SH-SY5Y (cell line): ENCODE results near the gene RRP9.

Experiments used
- GATA2 ChIP-seq: IDR thresholded peaks from 2 replicates; pipeline ENCODE4 v1.6.1; 2011; ENCODE audit warnings: mild to moderate bottlenecking, low read depth, low read length
- GATA3 ChIP-seq: IDR thresholded peaks from 2 replicates; pipeline ENCODE4 v1.6.1; 2011; ENCODE audit warnings: low read depth, mild to moderate bottlenecking, low read length, moderate library complexity

DNA sequence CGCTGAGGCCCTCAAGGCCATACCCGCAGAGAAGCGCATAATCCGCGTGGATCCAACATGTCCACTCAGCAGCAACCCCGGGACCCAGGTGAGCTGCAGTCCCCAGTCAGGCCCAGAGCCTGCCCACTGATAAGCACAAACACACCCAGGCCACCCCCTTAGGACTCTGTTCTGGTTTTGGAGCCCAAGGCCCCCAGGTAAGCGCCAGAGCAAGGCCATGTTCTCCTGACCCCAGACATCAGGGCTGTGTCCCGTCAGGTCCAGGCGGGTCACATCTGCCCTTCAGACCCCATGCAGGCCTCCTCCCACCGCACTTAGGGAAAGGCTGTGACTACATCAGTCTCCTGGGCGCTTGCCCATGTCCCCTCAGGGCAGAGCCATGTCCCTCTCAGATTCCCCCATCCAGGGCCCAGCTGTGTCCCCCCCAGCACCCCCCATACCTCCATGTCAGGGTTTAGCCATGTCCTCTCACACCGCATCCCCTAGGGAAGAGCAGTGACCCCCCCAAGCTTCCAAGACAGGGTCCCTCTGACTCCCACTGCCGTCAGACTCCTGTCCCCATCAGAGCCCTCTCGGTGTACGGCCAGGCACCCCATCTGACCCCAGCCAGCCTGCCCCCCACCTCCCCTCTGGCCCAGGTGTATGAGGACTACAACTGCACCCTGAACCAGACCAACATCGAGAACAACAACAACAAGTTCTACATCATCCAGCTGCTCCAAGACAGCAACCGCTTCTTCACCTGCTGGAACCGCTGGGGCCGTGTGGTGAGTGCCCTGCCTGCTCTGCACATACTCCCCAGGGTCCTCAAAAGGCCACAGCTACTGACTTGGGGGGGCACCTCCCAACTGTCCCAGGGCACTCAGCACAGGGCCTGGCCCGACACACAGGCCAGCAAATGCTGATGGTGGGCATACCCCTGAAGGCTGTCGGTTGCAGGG lies 2.0 kb upstream of the RRP9 start:
- TF ChIP-seq GATA2 (no peak), GATA3 (no peak)
